PC-9 (cell line): ENCODE data around the gene XPA. TPM values are rescaled to one million over a fixed set of nuclear protein-coding genes. Genes with fewer than 3 reads are reported as not detected.

Experiments
- BruUV-seq: library from RNA; stranded (reverse); fragments of 400-500 nt; replicated peaks from 2 replicates; lab custom pipeline; 2021; lab: Mats Ljungman, UMichigan
- CTCF ChIA-PET: fragments of 300-600 bp; sonication (Branson Sonifier 250); formaldehyde crosslinking; loops from one replicate; lab custom pipeline; 2022; ENCODE audit warnings: antibody characterized with exemption; lab: Charles Lee
- POLR2A ChIA-PET: fragments of 300-600 bp; sonication (Branson Sonifier 250); formaldehyde crosslinking; loops from one replicate; lab custom pipeline; 2022; ENCODE audit warnings: antibody characterized with exemption; ENCODE audit not compliant: unreplicated experiment; lab: Charles Lee
- DNase-seq, 2 experiments: peaks; one replicate each; pipeline versions ENCODE4 v3.0.0 to v3.0.0-alpha.2; 2015 to 2022; ENCODE audit warnings: mixed read lengths in 1 of 2
- H2AFZ ChIP-seq: fragments of 200-600 bp; sonication (generic); 2 replicates; pipeline ENCODE4 v1.8.1; 2017; ENCODE audit warnings: antibody characterized with exemption
- H3F3A ChIP-seq: fragments of 200-600 bp; sonication (generic); 2 replicates; pipeline ENCODE4 v1.8.1; 2017; ENCODE audit warnings: antibody characterized with exemption, mild to moderate bottlenecking, low read depth; ENCODE audit not compliant: insufficient read depth
- H3K27ac ChIP-seq: fragments of 200-600 bp; sonication (generic); 2 replicates; pipeline ENCODE4 v1.6.1; 2016; ENCODE audit warnings: mixed run types
- H3K27me3 ChIP-seq: fragments of 200-600 bp; sonication (generic); 2 replicates; pipeline ENCODE4 v1.6.1; 2016; ENCODE audit warnings: low read depth, mixed run types; ENCODE audit not compliant: insufficient read depth
- H3K36me3 ChIP-seq: fragments of 200-600 bp; sonication (generic); 2 replicates; pipeline ENCODE4 v1.6.1; 2016; ENCODE audit warnings: low read depth, mixed run types
- H3K4me1 ChIP-seq: fragments of 200-600 bp; sonication (generic); replicated peaks from 2 replicates; pipeline ENCODE4 v1.6.1; 2016; ENCODE audit warnings: mixed run types; ENCODE audit not compliant: insufficient read depth
- H3K4me2 ChIP-seq: fragments of 200-600 bp; sonication (generic); 2 replicates; pipeline ENCODE4 v1.6.1; 2017; ENCODE audit warnings: mixed run types
- H3K4me3 ChIP-seq: fragments of 200-600 bp; sonication (generic); 2 replicates; pipeline ENCODE4 v1.6.1; 2016; ENCODE audit warnings: mixed run types
- H3K79me2 ChIP-seq: fragments of 200-600 bp; sonication (generic); 2 replicates; pipeline ENCODE4 v1.6.1; 2017; ENCODE audit warnings: low read depth, mixed run types
- H3K9me2 ChIP-seq: fragments of 200-600 bp; sonication (generic); 2 replicates; pipeline ENCODE4 v1.8.1; 2017; ENCODE audit warnings: mild to moderate bottlenecking; ENCODE audit not compliant: insufficient read depth
- H3K9me3 ChIP-seq: fragments of 200-600 bp; sonication (generic); 2 replicates; pipeline ENCODE4 v1.8.1; 2016; ENCODE audit warnings: low read depth; ENCODE audit not compliant: insufficient read depth
- H4K20me1 ChIP-seq: fragments of 200-600 bp; sonication (generic); 2 replicates; pipeline ENCODE4 v1.8.1; 2017; ENCODE audit not compliant: insufficient read depth
- EZH2 ChIP-seq: fragments of 200-600 bp; sonication (generic); IDR thresholded peaks from 2 replicates; pipeline ENCODE4 v1.8.0; 2017; ENCODE audit warnings: antibody characterized with exemption, low read depth
- intact Hi-C: fragments of 100-400 bp; cut with micrococcal nuclease; formaldehyde crosslinking; loops from one replicate; pipeline ENCODE4 v1.10.0; 2022; ENCODE audit not compliant: unreplicated experiment
- total RNA-seq: library from RNA; stranded (reverse); gene quantifications from 2 replicates; pipeline ENCODE4 v1.2.3, GENCODE V29; 2021
- TF ChIP-seq, protein P1 (sequence below): fragments of 200-600 bp; sonication (generic); conservative IDR thresholded peaks from 2 replicates; pipeline ENCODE4 v1.6.1; 2017; ENCODE audit warnings: mixed run types, antibody characterized with exemption, mild to moderate bottlenecking, moderate library complexity

XPA gene
- total RNA-seq, 1 experiment from 2014 or later = 17.4 TPM

DNA sequence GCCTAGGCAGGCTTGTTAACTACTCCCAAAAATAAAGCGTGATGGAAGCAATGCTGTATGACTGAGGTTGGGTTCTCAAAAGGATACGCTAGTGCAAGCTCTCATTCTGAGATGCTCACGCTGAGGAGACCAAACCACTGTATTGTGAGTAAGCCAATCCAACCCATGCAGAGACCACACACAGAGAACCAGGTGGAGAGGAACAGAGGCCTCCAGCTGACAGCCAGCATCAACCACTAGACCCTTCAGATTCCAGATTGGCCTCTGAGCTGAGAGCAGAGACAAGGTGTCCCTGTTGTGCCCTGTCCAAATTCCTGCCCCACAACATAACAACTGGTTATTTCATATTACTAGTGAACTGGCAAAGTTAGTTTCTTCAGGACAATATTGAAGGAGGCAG, 68.5 kb downstream of the XPA start:
- H3F3A ChIP-seq = peaks cover 30% of the 10 kb centered on the region
- H3K27ac ChIP-seq = no peak overlapping the region
- ChIA-PET CTCF (no interaction called here), POLR2A (no interaction called here)
- H2AFZ ChIP-seq = no peak overlapping the region
- DNase-seq = no peak
- H3K79me2 ChIP-seq = peaks cover 49% of the 10 kb centered on the region
- no peaks in the 10 kb centered on the region for H3K9me3 ChIP-seq
- no peaks in the 10 kb centered on the region for H3K9me2 ChIP-seq
- no TSS peak for BruUV-seq
- no peak overlapping the region for H3K4me2 ChIP-seq
- TF ChIP-seq EZH2 = no peak
- TF ChIP-seq, protein P1, sequence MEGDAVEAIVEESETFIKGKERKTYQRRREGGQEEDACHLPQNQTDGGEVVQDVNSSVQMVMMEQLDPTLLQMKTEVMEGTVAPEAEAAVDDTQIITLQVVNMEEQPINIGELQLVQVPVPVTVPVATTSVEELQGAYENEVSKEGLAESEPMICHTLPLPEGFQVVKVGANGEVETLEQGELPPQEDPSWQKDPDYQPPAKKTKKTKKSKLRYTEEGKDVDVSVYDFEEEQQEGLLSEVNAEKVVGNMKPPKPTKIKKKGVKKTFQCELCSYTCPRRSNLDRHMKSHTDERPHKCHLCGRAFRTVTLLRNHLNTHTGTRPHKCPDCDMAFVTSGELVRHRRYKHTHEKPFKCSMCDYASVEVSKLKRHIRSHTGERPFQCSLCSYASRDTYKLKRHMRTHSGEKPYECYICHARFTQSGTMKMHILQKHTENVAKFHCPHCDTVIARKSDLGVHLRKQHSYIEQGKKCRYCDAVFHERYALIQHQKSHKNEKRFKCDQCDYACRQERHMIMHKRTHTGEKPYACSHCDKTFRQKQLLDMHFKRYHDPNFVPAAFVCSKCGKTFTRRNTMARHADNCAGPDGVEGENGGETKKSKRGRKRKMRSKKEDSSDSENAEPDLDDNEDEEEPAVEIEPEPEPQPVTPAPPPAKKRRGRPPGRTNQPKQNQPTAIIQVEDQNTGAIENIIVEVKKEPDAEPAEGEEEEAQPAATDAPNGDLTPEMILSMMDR = no peak
- no peak overlapping the region for H3K4me3 ChIP-seq
- H3K36me3 ChIP-seq = 0 out of 2 replicates have a peak, but pooled peaks cover 8% of the 10 kb centered on the region
- intact Hi-C loops = no loop called here
- H3K27me3 ChIP-seq = no peaks in the 10 kb centered on the region
- H4K20me1 ChIP-seq = no peaks in the 10 kb centered on the region
- H3K4me1 ChIP-seq = peaks cover 13% of the 10 kb centered on the region

DNA sequence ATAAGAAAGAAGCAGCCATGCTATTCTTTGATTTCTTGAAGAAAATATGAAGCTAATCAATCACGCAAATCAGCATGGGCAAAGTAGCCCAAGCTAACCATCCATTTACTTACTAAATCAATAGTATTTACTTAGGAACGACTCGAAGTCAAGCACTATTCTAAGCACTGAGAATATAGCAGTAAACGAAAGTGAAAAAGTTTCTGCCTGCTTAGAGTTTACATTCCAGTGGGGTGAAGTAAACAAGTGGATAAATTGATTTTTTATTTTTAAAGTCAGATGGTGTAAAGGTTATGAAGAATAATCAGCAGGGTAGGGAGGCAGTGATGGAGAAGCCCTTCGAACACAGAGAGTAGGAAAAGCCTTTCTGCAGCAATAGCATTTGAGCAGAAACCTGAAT, 69.5 kb downstream of the XPA start:
- no peaks in the 10 kb centered on the region for H3K27me3 ChIP-seq
- DNase-seq = no peak
- no peak overlapping the region for H2AFZ ChIP-seq
- peaks cover 8% of the 10 kb centered on the region; the same call in 1 of the 2 replicates for H3K36me3 ChIP-seq
- intact Hi-C loops = no loop called here
- peaks cover 49% of the 10 kb centered on the region for H3K79me2 ChIP-seq
- no peak overlapping the region for H3K4me3 ChIP-seq
- BruUV-seq = no TSS peak
- no peak for TF ChIP-seq EZH2
- TF ChIP-seq, protein P1 = no peak
- POLR2A ChIA-PET = no interaction called here
- no peaks in the 10 kb centered on the region for H3K9me3 ChIP-seq
- H3K27ac ChIP-seq = no peak overlapping the region
- CTCF ChIA-PET = no interaction called here
- H3K4me1 ChIP-seq = peaks cover 13% of the 10 kb centered on the region
- no peak overlapping the region for H3K4me2 ChIP-seq
- H3K9me2 ChIP-seq = no peaks in the 10 kb centered on the region
- peaks cover 22% of the 10 kb centered on the region for H3F3A ChIP-seq
- no peaks in the 10 kb centered on the region for H4K20me1 ChIP-seq

DNA sequence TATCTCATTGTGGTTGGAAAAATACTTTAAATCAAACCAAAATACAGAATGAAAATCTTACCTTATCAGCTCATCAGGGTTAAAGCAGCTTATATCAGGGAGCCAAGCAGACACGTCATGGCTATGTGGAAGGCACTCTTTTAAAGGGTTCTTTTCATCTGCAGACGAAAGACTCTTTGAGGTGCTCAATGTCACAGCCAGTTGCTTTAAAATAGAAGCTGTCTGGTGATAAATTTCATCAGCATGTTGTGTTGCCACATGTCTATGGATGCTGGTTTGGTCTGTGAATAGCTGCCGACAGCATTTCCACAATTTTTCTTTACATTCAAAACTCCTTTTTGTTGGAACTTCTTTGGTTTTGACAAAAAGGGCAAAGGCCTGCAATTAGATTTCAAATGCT, 71.5 kb downstream of the XPA start:
- Histone ChIP-seq H4K20me1 (no peaks in the 10 kb centered on the region), H3K9me2 (no peaks in the 10 kb centered on the region), H3K36me3 (peaks cover 8% of the 10 kb centered on the region; the same call in 1 of the 2 replicates), H3K4me3 (no peak overlapping the region), H3K4me2 (no peak overlapping the region), H3K27me3 (no peaks in the 10 kb centered on the region), H3K79me2 (peaks cover 33% of the 10 kb centered on the region), H3K4me1 (no peaks in the 10 kb centered on the region), H3K9me3 (no peaks in the 10 kb centered on the region), H2AFZ (no peak overlapping the region), H3F3A (peaks cover 2% of the 10 kb centered on the region; the same call in 1 of the 2 replicates), H3K27ac (no peak overlapping the region)
- CTCF ChIA-PET = no interaction called here
- no peak for DNase-seq
- intact Hi-C loops = no loop called here
- POLR2A ChIA-PET = no interaction called here
- no peak for TF ChIP-seq EZH2
- TF ChIP-seq, protein P1 = no peak
- BruUV-seq = no TSS peak

Other genes with a start within 250 kb of the XPA start
- 6.8 and 7.1 TPM in 2 replicates for gene TMOD1, start 195.7 kb downstream of the XPA start, total RNA-seq
- gene TSTD2, start 64.0 kb downstream of the XPA start, total RNA-seq = 17.0 and 19.3 TPM in 2 replicates
- gene NCBP1, start 63.5 kb downstream of the XPA start, total RNA-seq = 38.6 and 40.2 TPM in 2 replicates
- 5.7 and 7.7 TPM in 2 replicates for gene FOXE1, start 155.9 kb upstream of the XPA start, total RNA-seq
- 12.0 and 15.8 TPM in 2 replicates for gene TRMO, start 225.2 kb upstream of the XPA start, total RNA-seq
- gene HEMGN, start 240.8 kb upstream of the XPA start, total RNA-seq = not detected in 2 replicates